HuH-7 (cell line): ENCODE measurements around the gene TSHZ2.

Experiments
- DNase-seq: peaks from one replicate; pipeline ENCODE4 v3.0.0; 2011; ENCODE audit warnings: low spot score

The TSHZ2 gene

GRCh38 chr20:53283011-53283410, 310.9 kb downstream of the TSHZ2 start:
- DNase-seq, result no peak

- no peak for DNase-seq
Measured at GRCh38 chr20:53283597-53283996, 311.4 kb downstream of the TSHZ2 start.

GRCh38 chr20:53284256-53284655, 312.1 kb downstream of the TSHZ2 start:
- no peak for DNase-seq

GRCh38 chr20:53284696-53285095, 312.5 kb downstream of the TSHZ2 start:
- no peak for DNase-seq

GRCh38 chr20:53287357-53288042, 315.3 kb downstream of the TSHZ2 start:
- DNase-seq, result no peak

- peak; percentile 55 for DNase-seq
Measured at GRCh38 chr20:53291548-53291947, 319.4 kb downstream of the TSHZ2 start.

- no peak for DNase-seq
Measured at GRCh38 chr20:53292347-53292746, 320.2 kb downstream of the TSHZ2 start.

- no peak for DNase-seq
Measured at GRCh38 chr20:53294804-53295203, 322.6 kb downstream of the TSHZ2 start.

GRCh38 chr20:53296025-53296424, 323.9 kb downstream of the TSHZ2 start:
- DNase-seq, result no peak

GRCh38 chr20:53296451-53297153, 324.4 kb downstream of the TSHZ2 start:
- no peak for DNase-seq

GRCh38 chr20:53297154-53297529, 325.0 kb downstream of the TSHZ2 start:
- no peak for DNase-seq

- DNase-seq, result no peak
Measured at GRCh38 chr20:53298260-53298659, 326.1 kb downstream of the TSHZ2 start.

GRCh38 chr20:53298911-53299310, 326.8 kb downstream of the TSHZ2 start:
- no peak for DNase-seq

GRCh38 chr20:53299831-53300230, 327.7 kb downstream of the TSHZ2 start:
- no peak for DNase-seq

GRCh38 chr20:53301869-53302268, 329.7 kb downstream of the TSHZ2 start:
- DNase-seq, result no peak

- DNase-seq, result no peak
Measured at GRCh38 chr20:53302695-53303412, 330.7 kb downstream of the TSHZ2 start.

- DNase-seq, result no peak
Measured at GRCh38 chr20:53303413-53303760, 331.2 kb downstream of the TSHZ2 start.

- DNase-seq, result no peak
Measured at GRCh38 chr20:53304146-53304545, 332.0 kb downstream of the TSHZ2 start.

- DNase-seq, result no peak
Measured at GRCh38 chr20:53306192-53306805, 334.1 kb downstream of the TSHZ2 start.

- DNase-seq, result no peak
Measured at GRCh38 chr20:53307964-53308597, 335.9 kb downstream of the TSHZ2 start.

GRCh38 chr20:53309515-53309914, 337.4 kb downstream of the TSHZ2 start:
- no peak for DNase-seq

GRCh38 chr20:53312957-53313356, 340.8 kb downstream of the TSHZ2 start:
- no peak for DNase-seq
